Suprapubic skin (tissue), 4 donors: ENCODE measurements around the gene SFT2D3.

Experiments used
- CTCF ChIP-seq, 2 donors: fragments of 200-600 bp in 1 of 2; fragments of 450-650 bp in 1 of 2; sonication (generic) in 1 of 2; IDR thresholded peaks; one replicate each; pipeline ENCODE4 v1.5.1; 2016 to 2019; ENCODE audit warnings: antibody characterized with exemption in 2 of 2, mild to moderate bottlenecking in 1 of 2, moderate library complexity in 1 of 2
- POLR2A ChIP-seq, 2 donors: fragments of 450-650 bp; IDR thresholded peaks; one replicate each; pipeline ENCODE4 v1.6.1; 2017; ENCODE audit warnings: antibody characterized with exemption in 2 of 2, mild to moderate bottlenecking in 2 of 2, moderate library complexity in 2 of 2
- POLR2AphosphoS5 ChIP-seq, 3 donors: sonication (generic); formaldehyde crosslinking; IDR thresholded peaks; one replicate each; pipeline ENCODE4 v1.6.1; 2017; ENCODE audit warnings: antibody characterized with exemption in 3 of 3

GRCh38 chr2:127673291-127674069, 27.8 kb upstream of the SFT2D3 start:
- TF ChIP-seq POLR2A (IDR thresholded peaks at IDR 0.05), result no peak
- TF ChIP-seq CTCF (IDR thresholded peaks at IDR 0.05), result no peak
- TF ChIP-seq POLR2AphosphoS5 (IDR thresholded peaks at IDR 0.05), result no peak
